Smooth muscle cell (in vitro differentiated cells): ENCODE data around the gene DISP2. TPM values are rescaled to one million over a fixed set of nuclear protein-coding genes. Genes with fewer than 3 reads are reported as not detected.

ENCODE experiments used
- DNase-seq: peaks from one replicate; lab custom pipeline; 2025; ENCODE audit not compliant: unreplicated experiment; lab: John Stamatoyannopoulos, UW
- H2AFZ ChIP-seq: fragments of 200-600 bp; sonication (generic); 2 replicates; pipeline ENCODE4 v1.6.0; 2016; ENCODE audit warnings: antibody characterized with exemption, low read depth, mild to moderate bottlenecking
- H3F3A ChIP-seq: fragments of 200-600 bp; sonication (generic); 2 replicates; pipeline ENCODE4 v1.6.0; 2017; ENCODE audit warnings: antibody characterized with exemption, low read depth
- H3K27ac ChIP-seq: fragments of 200-600 bp; sonication (generic); 2 replicates; pipeline ENCODE4 v1.5.1; 2016; ENCODE audit warnings: low read depth, mild to moderate bottlenecking
- H3K27me3 ChIP-seq: fragments of 200-600 bp; sonication (generic); 2 replicates; pipeline ENCODE4 v1.6.1; 2016; ENCODE audit warnings: low read depth, mild to moderate bottlenecking
- H3K36me3 ChIP-seq: fragments of 200-600 bp; sonication (generic); 2 replicates; pipeline ENCODE4 v1.5.1; 2016; ENCODE audit warnings: low read depth
- H3K4me1 ChIP-seq: fragments of 200-600 bp; sonication (generic); 2 replicates; pipeline ENCODE4 v1.5.1; 2016; ENCODE audit warnings: low read depth
- H3K4me2 ChIP-seq: fragments of 200-600 bp; sonication (generic); 2 replicates; pipeline ENCODE4 v1.6.0; 2016; ENCODE audit warnings: mild to moderate bottlenecking
- H3K4me3 ChIP-seq: fragments of 200-600 bp; sonication (generic); 2 replicates; pipeline ENCODE4 v1.5.1; 2016; ENCODE audit warnings: mild to moderate bottlenecking
- H3K79me2 ChIP-seq: fragments of 200-600 bp; sonication (generic); 2 replicates; pipeline ENCODE4 v1.6.0; 2016; ENCODE audit warnings: low read depth, mild to moderate bottlenecking
- H3K9ac ChIP-seq: fragments of 200-600 bp; sonication (generic); 2 replicates; pipeline ENCODE4 v1.6.0; 2016; ENCODE audit warnings: low read depth
- H3K9me3 ChIP-seq: fragments of 200-600 bp; sonication (generic); replicated peaks from 2 replicates; pipeline ENCODE4 v1.5.1; 2016; ENCODE audit warnings: low read depth
- H4K20me1 ChIP-seq: fragments of 200-600 bp; sonication (generic); 2 replicates; pipeline ENCODE4 v1.6.0; 2016; ENCODE audit warnings: low read depth
- CTCF ChIP-seq: fragments of 200-600 bp; sonication (generic); IDR thresholded peaks from 2 replicates; pipeline ENCODE4 v1.5.1; 2017; ENCODE audit warnings: borderline replicate concordance, mild to moderate bottlenecking, antibody characterized with exemption; ENCODE audit not compliant: insufficient read depth, poor library complexity, severe bottlenecking
- WGBS: methylation state at CpG from one replicate; pipeline ENCODE4 v1.1.7; 2016; ENCODE audit warnings: low lambda C conversion rate; 5-methylcytosine and 5-hydroxymethylcytosine counted together
- polyA plus RNA-seq: library from polyadenylated mRNA; unstranded; fragments of >200 nt; fragmentation: Nextera tagmentation; extraction: Ambion mirVana; gene quantifications from 2 replicates; pipeline ENCODE4 v1.2.1, GENCODE V29; 2016
- total RNA-seq: library from RNA; depleted of rRNA; stranded (reverse); fragments of >200 nt; gene quantifications from 2 replicates; pipeline ENCODE4 v1.2.3, GENCODE V29; 2014

Gene DISP2
- total and polyA plus RNA-seq, 2 experiments from 2014 or later: 0.46 to 0.58 TPM

DNA sequence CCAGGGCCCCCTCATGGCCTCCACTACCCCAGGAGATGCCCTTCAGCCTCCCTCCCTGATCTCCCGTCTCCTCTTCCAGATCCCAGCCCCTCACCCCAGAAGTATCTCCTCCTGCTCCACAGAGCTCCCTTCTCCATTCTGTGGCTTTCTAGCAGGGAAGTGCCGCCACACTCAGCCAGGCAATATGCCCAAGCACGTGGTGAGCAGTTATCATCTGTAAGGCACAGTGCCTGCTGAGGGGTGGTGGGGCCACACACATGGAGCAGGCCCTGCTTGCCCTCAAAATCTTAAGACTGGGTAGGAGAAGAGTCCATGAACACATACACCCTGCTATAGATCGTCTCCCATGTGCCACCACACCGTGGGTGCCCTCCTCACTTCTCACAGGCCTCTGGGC is 9.5 kb upstream of the DISP2 start:
- H3K4me1 ChIP-seq: peaks cover 4% of the 10 kb centered on the region
- H3K4me3 ChIP-seq: no peak overlapping the region
- no peak overlapping the region for H3K4me2 ChIP-seq
- H4K20me1 ChIP-seq: no peaks in the 10 kb centered on the region
- H3F3A ChIP-seq: peaks cover 5% of the 10 kb centered on the region
- 98% methylated on average over 5 of the region's 5 CpGs for WGBS
- H3K79me2 ChIP-seq: no peaks in the 10 kb centered on the region
- no peak overlapping the region for H2AFZ ChIP-seq
- no peak for TF ChIP-seq CTCF
- no peak overlapping the region for H3K27ac ChIP-seq
- H3K36me3 ChIP-seq: no peaks in the 10 kb centered on the region
- H3K9ac ChIP-seq: no peak overlapping the region
- H3K27me3 ChIP-seq: no peaks in the 10 kb centered on the region
- no peak for DNase-seq
- H3K9me3 ChIP-seq: no peaks in the 10 kb centered on the region

GRCh38 chr15:40349163-40349562 is 8.9 kb upstream of the DISP2 start:
- Histone ChIP-seq H3K9ac (no peak overlapping the region), H3K27ac (no peak overlapping the region), H3K9me3 (no peaks in the 10 kb centered on the region), H3K4me1 (no peaks in the 10 kb centered on the region), H3F3A (peaks cover under 1% of the 10 kb centered on the region), H4K20me1 (no peaks in the 10 kb centered on the region), H3K36me3 (no peaks in the 10 kb centered on the region), H3K27me3 (no peaks in the 10 kb centered on the region), H2AFZ (no peak overlapping the region), H3K79me2 (no peaks in the 10 kb centered on the region), H3K4me2 (no peak overlapping the region), H3K4me3 (no peak overlapping the region)
- TF ChIP-seq CTCF: no peak
- 87% methylated on average over 5 of the region's 5 CpGs for WGBS
- no peak for DNase-seq

GRCh38 chr15:40352281-40352901 is 5.6 kb upstream of the DISP2 start:
- Histone ChIP-seq H3K9ac (no peak overlapping the region), H2AFZ (no peak overlapping the region), H3K9me3 (no peaks in the 10 kb centered on the region), H3K4me1 (no peaks in the 10 kb centered on the region), H3K36me3 (no peaks in the 10 kb centered on the region), H3K27me3 (no peaks in the 10 kb centered on the region), H3K4me3 (no peak overlapping the region), H3K27ac (no peak overlapping the region), H3F3A (no peaks in the 10 kb centered on the region), H3K4me2 (no peak overlapping the region), H4K20me1 (no peaks in the 10 kb centered on the region), H3K79me2 (no peaks in the 10 kb centered on the region)
- no peak for TF ChIP-seq CTCF
- DNase-seq: no peak
- WGBS: 90% methylated on average over 7 of the region's 7 CpGs

- Histone ChIP-seq H3K36me3 (no peaks in the 10 kb centered on the region), H3K27ac (no peak overlapping the region), H3K9me3 (no peaks in the 10 kb centered on the region), H4K20me1 (no peaks in the 10 kb centered on the region), H3K4me2 (no peak overlapping the region), H3K9ac (no peak overlapping the region), H3K79me2 (no peaks in the 10 kb centered on the region), H3K27me3 (no peaks in the 10 kb centered on the region), H3K4me3 (no peak overlapping the region), H2AFZ (no peak overlapping the region), H3F3A (no peaks in the 10 kb centered on the region), H3K4me1 (no peaks in the 10 kb centered on the region)
- TF ChIP-seq CTCF: no peak
- DNase-seq: no peak
- 80% methylated on average over 5 of the region's 5 CpGs for WGBS
These were observed 4.3 kb upstream of the DISP2 start for GRCh38 chr15:40353697-40354096.
